Neuronal stem cell (in vitro differentiated cells): ENCODE results near the gene AZU1.

Experiments
- DNase-seq: peaks from one replicate; pipeline ENCODE4 v3.0.0-alpha.2; 2013; ENCODE audit warnings: low spot score
- H2AFZ ChIP-seq: one replicate; pipeline ENCODE4 v1.6.1; 2013; ENCODE audit warnings: mild to moderate bottlenecking, low read length, inconsistent platforms
- H2AK5ac ChIP-seq: 2 replicates; pipeline ENCODE4 v1.6.1; 2013; ENCODE audit warnings: low read depth, mild to moderate bottlenecking, inconsistent platforms, low read length, moderate library complexity, mixed read lengths
- H2BK120ac ChIP-seq: 2 replicates; pipeline ENCODE4 v1.6.1; 2013; ENCODE audit warnings: low read depth, mild to moderate bottlenecking, inconsistent platforms, low read length, moderate library complexity, mixed read lengths
- H2BK12ac ChIP-seq: one replicate; pipeline ENCODE4 v1.6.1; 2013; ENCODE audit warnings: low read length, inconsistent platforms
- H2BK15ac ChIP-seq: 2 replicates; pipeline ENCODE4 v1.6.1; 2013; ENCODE audit warnings: mild to moderate bottlenecking, low read length, inconsistent platforms, mixed read lengths
- H2BK5ac ChIP-seq: one replicate; pipeline ENCODE4 v1.6.1; 2013; ENCODE audit warnings: inconsistent platforms, mild to moderate bottlenecking, low read length, moderate library complexity
- H3K14ac ChIP-seq: one replicate; pipeline ENCODE4 v1.6.1; 2013; ENCODE audit warnings: low read length, inconsistent platforms
- H3K18ac ChIP-seq: 2 replicates; pipeline ENCODE4 v1.6.1; 2013; ENCODE audit warnings: low read length, inconsistent platforms
- H3K23ac ChIP-seq: 2 replicates; pipeline ENCODE4 v1.6.1; 2013; ENCODE audit warnings: low read depth, mild to moderate bottlenecking, mixed read lengths, low read length, inconsistent platforms; ENCODE audit not compliant: poor library complexity
- H3K27ac ChIP-seq: replicated peaks from 3 replicates; pipeline ENCODE4 v1.5.1; 2013; ENCODE audit warnings: low read length, inconsistent platforms
- H3K27me3 ChIP-seq, 3 experiments: 2 replicates each; pipeline ENCODE4 v1.6.1; 2013; ENCODE audit warnings: low read length in 3 of 3, mild to moderate bottlenecking in 2 of 3, inconsistent platforms in 1 of 3, low read depth in 1 of 3, mixed read lengths in 1 of 3, moderate library complexity in 1 of 3; ENCODE audit not compliant: control insufficient read depth in 3 of 3, insufficient read depth in 3 of 3
- H3K36me3 ChIP-seq, 2 donors: replicated peaks in 1 of 2; 2 replicates each; pipeline ENCODE4 v1.6.1; 2013; ENCODE audit warnings: low read length in 2 of 2; ENCODE audit not compliant: control insufficient read depth in 2 of 2, insufficient read depth in 2 of 2
- H3K4ac ChIP-seq: 2 replicates; pipeline ENCODE4 v1.6.1; 2013; ENCODE audit warnings: inconsistent platforms, mild to moderate bottlenecking, low read length, moderate library complexity
- H3K4me1 ChIP-seq, 2 donors: 1 replicate in 1 of 2; 2 replicates in 1 of 2; pipeline ENCODE4 v1.6.1; 2013; ENCODE audit warnings: low read length in 2 of 2, low read depth in 1 of 2; ENCODE audit not compliant: control insufficient read depth in 2 of 2, insufficient read depth in 1 of 2
- H3K4me2 ChIP-seq: one replicate; pipeline ENCODE4 v1.6.1; 2013; ENCODE audit warnings: mild to moderate bottlenecking, low read length, inconsistent platforms; ENCODE audit not compliant: insufficient read depth, poor library complexity, severe bottlenecking
- H3K4me3 ChIP-seq, 2 donors: 2 replicates each; pipeline ENCODE4 v1.5.1; 2013; ENCODE audit warnings: low read length in 2 of 2, mild to moderate bottlenecking in 2 of 2, inconsistent platforms in 1 of 2, moderate library complexity in 1 of 2
- H3K79me1 ChIP-seq: one replicate; pipeline ENCODE4 v1.6.1; 2013; ENCODE audit warnings: low read depth, mild to moderate bottlenecking, inconsistent platforms, low read length, moderate library complexity
- H3K9ac ChIP-seq: one replicate; pipeline ENCODE4 v1.6.1; 2013; ENCODE audit warnings: mild to moderate bottlenecking, low read depth, low read length, inconsistent platforms; ENCODE audit not compliant: poor library complexity
- H3K9me3 ChIP-seq, 2 donors: replicated peaks in 1 of 2; 2 replicates each; pipeline versions ENCODE3 to v1.6.1; 2013; ENCODE audit warnings: low read length in 2 of 2, mild to moderate bottlenecking in 2 of 2, inconsistent platforms in 1 of 2, low read depth in 1 of 2, mixed read lengths in 1 of 2, moderate library complexity in 1 of 2; ENCODE audit not compliant: control insufficient read depth in 2 of 2, insufficient read depth in 1 of 2
- H4K8ac ChIP-seq: one replicate; pipeline ENCODE4 v1.6.1; 2013; ENCODE audit warnings: low read depth, mild to moderate bottlenecking, inconsistent platforms, low read length, moderate library complexity
- H4K91ac ChIP-seq: one replicate; pipeline ENCODE4 v1.6.1; 2013; ENCODE audit warnings: low read length, low read depth, mild to moderate bottlenecking, inconsistent platforms; ENCODE audit not compliant: poor library complexity
- WGBS, 2 donors: extraction: QIAGEN DNeasy Blood & Tissue Kit; methylation state at CpG; one replicate each; pipeline ENCODE4 v1.1.7; 2013; ENCODE audit warnings: missing lambda C conversion rate in 2 of 2, mixed read lengths in 1 of 2; ENCODE audit not compliant: insufficient read length in 2 of 2, insufficient replicate concordance in 1 of 2; ENCODE audit errors: extremely low coverage in 2 of 2; 5-methylcytosine and 5-hydroxymethylcytosine counted together

AZU1 gene

GRCh38 chr19:813219-814151 is 14.2 kb upstream of the AZU1 start:
- no peak overlapping the region for H2BK15ac ChIP-seq
- H3K9ac ChIP-seq: no peak overlapping the region
- H3K4me1 ChIP-seq: no peaks in the 10 kb centered on the region
- H3K79me1 ChIP-seq: peaks cover 30% of the 10 kb centered on the region
- H3K27me3 ChIP-seq: no peaks in the 10 kb centered on the region
- H2AFZ ChIP-seq: no peak overlapping the region
- DNase-seq: no peak
- H3K4me3 ChIP-seq: no peak overlapping the region
- H4K8ac ChIP-seq: no peak overlapping the region
- H3K4me2 ChIP-seq: no peak overlapping the region
- H2BK120ac ChIP-seq: no peak overlapping the region
- WGBS, 2 donors: no CpG with 5 or more reads among the region's 87 CpGs
- no peak overlapping the region for H3K14ac ChIP-seq
- peak overlapping the region; percentile 73 for H3K23ac ChIP-seq
- H4K91ac ChIP-seq: no peak overlapping the region
- no peak overlapping the region for H3K4ac ChIP-seq
- peak overlapping the region; percentile 17 for H3K18ac ChIP-seq
- H3K36me3 ChIP-seq: peaks cover 53 to 72% of the 10 kb centered on the region in 2 donors
- H2BK12ac ChIP-seq: peak overlapping the region; percentile 58
- no peak overlapping the region for H2AK5ac ChIP-seq
- H3K27ac ChIP-seq: no peak overlapping the region
- H3K9me3 ChIP-seq: peaks cover 0 to 3% of the 10 kb centered on the region in 2 donors
- H2BK5ac ChIP-seq: no peak overlapping the region

GRCh38 chr19:814152-815078 is 13.2 kb upstream of the AZU1 start:
- no peaks in the 10 kb centered on the region for H3K27me3 ChIP-seq
- H3K4me2 ChIP-seq: peak overlapping the region; percentile 18
- H2BK15ac ChIP-seq: no peak overlapping the region
- DNase-seq: no peak
- peak overlapping the region; percentile 81 for H3K9ac ChIP-seq
- peaks cover 29% of the 10 kb centered on the region for H3K79me1 ChIP-seq
- H2BK12ac ChIP-seq: no peak overlapping the region
- H2AK5ac ChIP-seq: peak overlapping the region; percentile 68
- H3K9me3 ChIP-seq: peaks cover 0 to 3% of the 10 kb centered on the region in 2 donors
- no CpG with 5 or more reads among the region's 49 CpGs for WGBS, 2 donors
- peak overlapping the region; percentile 61 for H2BK120ac ChIP-seq
- H2BK5ac ChIP-seq: no peak overlapping the region
- peak overlapping the region; percentile 55 for H3K23ac ChIP-seq
- H3K4me1 ChIP-seq: no peaks in the 10 kb centered on the region
- H3K4ac ChIP-seq: peak overlapping the region; percentile 10
- no peak overlapping the region for H3K14ac ChIP-seq
- H3K4me3 ChIP-seq: peak overlapping the region in 1 of 2 donors; percentile 50
- H3K27ac ChIP-seq: no peak overlapping the region
- H4K8ac ChIP-seq: no peak overlapping the region
- no peak overlapping the region for H2AFZ ChIP-seq
- H3K18ac ChIP-seq: peak overlapping the region; percentile 8
- H3K36me3 ChIP-seq: peaks cover 46 to 63% of the 10 kb centered on the region in 2 donors
- H4K91ac ChIP-seq: no peak overlapping the region

GRCh38 chr19:815079-815774 is 12.4 kb upstream of the AZU1 start:
- no peak overlapping the region for H2BK12ac ChIP-seq
- H3K36me3 ChIP-seq: peaks cover 39 to 55% of the 10 kb centered on the region in 2 donors
- no peak overlapping the region for H2AFZ ChIP-seq
- no CpG with 5 or more reads among the region's 47 CpGs for WGBS, 2 donors
- no peak overlapping the region for H4K8ac ChIP-seq
- peak overlapping the region; percentile 81 for H3K9ac ChIP-seq
- H3K14ac ChIP-seq: no peak overlapping the region
- H3K23ac ChIP-seq: peak overlapping the region; percentile 89
- H3K9me3 ChIP-seq: peaks cover 0 to 3% of the 10 kb centered on the region in 2 donors
- peak overlapping the region; percentile 61 for H2BK120ac ChIP-seq
- H3K4me2 ChIP-seq: no peak overlapping the region
- H3K27me3 ChIP-seq: no peaks in the 10 kb centered on the region
- no peak overlapping the region for H2BK15ac ChIP-seq
- peaks cover 28% of the 10 kb centered on the region for H3K79me1 ChIP-seq
- no peak overlapping the region for H3K4ac ChIP-seq
- H3K27ac ChIP-seq: no peak overlapping the region
- no peak overlapping the region for H4K91ac ChIP-seq
- no peak overlapping the region for H2BK5ac ChIP-seq
- no peak for DNase-seq
- H2AK5ac ChIP-seq: peak overlapping the region; percentile 68
- H3K4me1 ChIP-seq: no peaks in the 10 kb centered on the region
- no peak overlapping the region for H3K4me3 ChIP-seq
- H3K18ac ChIP-seq: peak overlapping the region; percentile 8
